OCI-LY7 (cell line): ENCODE data around the gene TMEM179B.

ENCODE experiments used
- EZH2phosphoT487 ChIP-seq: fragments of 200-600 bp; sonication (generic); IDR thresholded peaks from 2 replicates; pipeline ENCODE4 v1.6.1; 2018; ENCODE audit warnings: low read depth, borderline replicate concordance, mild to moderate bottlenecking, mixed run types, antibody characterized with exemption, low read length, moderate library complexity, mixed read lengths
- TF ChIP-seq, protein P1 (sequence below): fragments of 200-600 bp; sonication (generic); conservative IDR thresholded peaks from 2 replicates; pipeline ENCODE4 v1.5.1; 2014; ENCODE audit warnings: mild to moderate bottlenecking, antibody characterized with exemption, low read length, moderate library complexity, mixed read lengths

- TF ChIP-seq, protein P1, sequence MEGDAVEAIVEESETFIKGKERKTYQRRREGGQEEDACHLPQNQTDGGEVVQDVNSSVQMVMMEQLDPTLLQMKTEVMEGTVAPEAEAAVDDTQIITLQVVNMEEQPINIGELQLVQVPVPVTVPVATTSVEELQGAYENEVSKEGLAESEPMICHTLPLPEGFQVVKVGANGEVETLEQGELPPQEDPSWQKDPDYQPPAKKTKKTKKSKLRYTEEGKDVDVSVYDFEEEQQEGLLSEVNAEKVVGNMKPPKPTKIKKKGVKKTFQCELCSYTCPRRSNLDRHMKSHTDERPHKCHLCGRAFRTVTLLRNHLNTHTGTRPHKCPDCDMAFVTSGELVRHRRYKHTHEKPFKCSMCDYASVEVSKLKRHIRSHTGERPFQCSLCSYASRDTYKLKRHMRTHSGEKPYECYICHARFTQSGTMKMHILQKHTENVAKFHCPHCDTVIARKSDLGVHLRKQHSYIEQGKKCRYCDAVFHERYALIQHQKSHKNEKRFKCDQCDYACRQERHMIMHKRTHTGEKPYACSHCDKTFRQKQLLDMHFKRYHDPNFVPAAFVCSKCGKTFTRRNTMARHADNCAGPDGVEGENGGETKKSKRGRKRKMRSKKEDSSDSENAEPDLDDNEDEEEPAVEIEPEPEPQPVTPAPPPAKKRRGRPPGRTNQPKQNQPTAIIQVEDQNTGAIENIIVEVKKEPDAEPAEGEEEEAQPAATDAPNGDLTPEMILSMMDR = no peak
- no peak for TF ChIP-seq EZH2phosphoT487
Observed at GRCh38 chr11:62810748-62811147, 23.5 kb downstream of the TMEM179B start.
